HG02840 (cell line): ENCODE data around the gene PPP1R12B.

Experiments used
- ATAC-seq: cut with Tn5 transposase; IDR thresholded peaks from one replicate; pipeline ENCODE4 v1.9.1; 2021; ENCODE audit warnings: mild to moderate bottlenecking, moderate library complexity, moderate number of reproducible peaks; ENCODE audit not compliant: unreplicated experiment, low FRiP score

PPP1R12B gene

GRCh38 chr1:202348509-202349205 lies at the start of gene PPP1R12B:
TSS of gene PPP1R12B (plus strand) at chr1:202348699. CDS start at chr1:202348852, 153 bp downstream.
- ATAC-seq = peak; percentile 97

- ATAC-seq = no peak
These were observed 46.3 kb upstream of the PPP1R12B start for GRCh38 chr1:202302166-202302565.

- no peak for ATAC-seq
These were observed 44.1 kb upstream of the PPP1R12B start for GRCh38 chr1:202304375-202304774.

DNA sequence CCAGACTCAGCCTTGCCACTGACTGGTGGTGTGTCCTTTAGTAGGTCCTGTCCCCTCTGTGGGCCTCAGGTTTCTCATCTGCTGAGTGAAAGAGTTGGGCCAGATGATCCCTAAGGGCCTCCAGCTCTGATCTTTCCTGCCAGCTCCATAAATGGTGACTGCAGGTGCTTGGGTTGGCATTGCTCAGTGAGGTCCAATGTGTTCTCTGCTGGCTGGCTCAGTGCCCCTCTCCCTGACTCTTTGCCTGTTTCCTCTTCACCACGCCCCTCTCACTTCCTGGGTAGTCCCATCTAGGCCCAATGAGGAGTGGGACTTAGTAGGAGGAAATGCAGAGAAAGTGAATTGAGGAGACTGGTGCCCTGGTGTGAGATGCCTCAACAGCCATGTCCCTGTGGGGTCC lies 43.3 kb upstream of the PPP1R12B start:
- no peak for ATAC-seq

GRCh38 chr1:202306535-202307345 lies 41.8 kb upstream of the PPP1R12B start:
- ATAC-seq = no peak

GRCh38 chr1:202310071-202310725 lies 38.3 kb upstream of the PPP1R12B start:
- no peak for ATAC-seq

GRCh38 chr1:202310746-202311145 lies 37.8 kb upstream of the PPP1R12B start:
- no peak for ATAC-seq

DNA sequence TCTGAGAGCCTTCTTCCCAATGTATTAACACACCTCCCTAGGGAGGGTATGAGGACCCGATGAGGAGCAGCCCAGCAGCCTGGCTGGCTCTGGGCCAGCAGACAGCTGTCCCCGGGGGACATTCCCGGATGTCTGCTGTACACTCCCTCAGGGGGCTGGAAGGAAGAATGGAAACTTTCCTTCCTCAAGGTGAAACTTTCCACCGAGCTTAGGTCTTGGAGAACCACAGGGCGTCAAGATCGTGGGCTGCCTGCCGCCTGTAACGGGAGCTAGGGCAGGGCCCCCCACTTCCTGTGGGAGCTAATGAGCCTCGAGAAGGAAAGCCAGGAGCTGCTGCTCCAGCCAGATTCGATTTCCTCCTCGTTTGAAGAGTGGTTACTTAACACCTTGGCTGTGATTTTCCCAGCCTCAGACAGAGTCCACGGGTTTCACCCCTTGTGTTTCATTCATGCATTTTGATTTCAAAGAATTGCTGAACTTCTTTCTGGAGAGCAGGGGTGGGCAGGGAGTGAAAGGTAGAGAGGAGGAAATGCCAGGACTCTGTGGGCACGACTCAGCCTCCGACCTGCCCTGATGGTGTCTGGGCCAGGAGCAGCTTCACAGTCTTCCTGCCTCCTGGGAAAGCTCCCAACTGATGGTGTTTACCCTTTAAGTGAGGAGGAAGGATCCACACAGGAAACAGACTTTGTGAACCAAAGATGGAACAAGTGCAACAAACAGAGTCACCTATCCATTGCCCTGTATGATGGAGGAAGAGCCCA lies 36.4 kb upstream of the PPP1R12B start:
- ATAC-seq = no peak

DNA sequence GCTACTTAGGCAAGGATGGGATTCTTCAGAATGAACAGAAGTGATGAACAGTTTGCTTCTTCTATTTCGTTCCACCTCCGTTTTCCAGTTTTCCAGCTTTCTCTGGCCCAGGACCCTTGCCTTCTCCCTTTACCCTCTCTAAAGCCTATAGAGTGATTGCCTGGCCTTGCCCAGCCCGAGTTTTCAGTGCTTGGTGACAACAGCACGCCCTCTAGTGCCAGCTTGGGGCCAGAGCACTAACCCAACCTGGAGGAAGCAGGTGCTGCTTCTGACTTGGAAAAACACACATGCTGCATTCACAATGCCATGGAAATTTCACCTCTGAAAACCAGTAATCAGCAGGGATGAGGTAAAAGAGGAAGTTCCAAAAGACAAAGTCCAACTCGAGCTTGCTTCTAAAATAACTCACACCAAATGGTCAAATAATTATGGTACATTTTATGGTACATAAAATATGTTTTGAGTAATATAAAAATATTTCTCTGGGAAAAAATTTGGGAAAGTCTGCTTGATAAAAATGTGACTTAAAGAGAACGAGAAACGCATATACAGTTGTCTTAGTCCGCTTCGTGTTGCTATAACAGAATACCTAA lies 32.8 kb upstream of the PPP1R12B start:
- ATAC-seq = no peak

DNA sequence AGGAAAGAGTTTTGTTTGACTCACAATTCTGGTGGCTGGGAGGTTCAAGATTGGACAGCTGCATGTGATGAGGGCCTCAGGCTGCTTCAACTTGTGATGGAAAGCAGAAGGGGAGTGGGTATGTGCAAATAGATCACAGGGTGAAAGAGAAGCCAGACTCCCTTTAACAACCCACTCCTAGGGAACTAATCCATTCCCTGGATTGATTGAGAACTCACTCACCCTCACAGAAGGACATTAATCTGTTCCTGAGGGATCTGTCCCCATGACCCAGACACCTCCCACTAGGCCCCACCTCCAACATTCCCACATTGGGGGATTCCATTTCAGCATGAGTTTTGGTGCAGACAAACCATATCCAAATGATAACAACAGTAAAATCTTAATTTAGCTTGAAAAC lies 32.3 kb upstream of the PPP1R12B start:
- no peak for ATAC-seq

GRCh38 chr1:202317941-202318925 lies 30.3 kb upstream of the PPP1R12B start:
- no peak for ATAC-seq

DNA sequence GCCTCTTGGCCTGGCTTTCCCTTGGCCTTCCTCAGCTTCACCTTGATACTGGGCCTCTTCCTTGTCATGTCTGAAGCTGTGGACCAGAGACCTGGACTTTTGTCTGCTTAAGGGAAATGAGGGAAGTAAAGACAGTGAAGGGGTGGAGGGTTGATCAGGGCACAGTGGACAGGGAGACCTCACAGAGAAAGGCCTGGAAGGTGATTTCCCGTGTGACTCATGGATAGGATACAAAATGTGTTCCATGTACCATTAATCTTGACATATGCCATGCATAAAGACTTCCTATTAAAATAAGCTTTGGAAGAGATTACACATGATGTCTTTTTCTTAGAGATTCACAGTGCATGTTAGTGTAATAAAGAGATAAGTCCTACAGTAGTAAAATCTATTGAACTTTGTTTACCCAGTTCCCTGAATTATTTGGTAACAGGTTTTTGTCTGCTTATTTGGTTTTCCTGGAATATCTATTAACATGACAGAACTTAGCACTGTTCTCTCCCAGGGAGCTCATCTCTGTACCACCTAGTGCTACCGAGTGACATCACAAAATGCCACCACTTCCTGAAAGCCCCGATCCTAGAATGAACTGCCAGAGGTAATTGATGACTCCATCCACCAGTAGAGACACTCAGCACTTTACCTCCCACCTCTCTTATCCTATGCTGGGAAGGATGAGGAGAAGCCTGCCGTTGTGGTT lies 29.0 kb upstream of the PPP1R12B start:
- ATAC-seq = no peak

GRCh38 chr1:202320081-202320405 lies 28.5 kb upstream of the PPP1R12B start:
- ATAC-seq = no peak

GRCh38 chr1:202323731-202324130 lies 24.8 kb upstream of the PPP1R12B start:
- ATAC-seq = no peak

GRCh38 chr1:202324646-202325045 lies 23.9 kb upstream of the PPP1R12B start:
- ATAC-seq = no peak

DNA sequence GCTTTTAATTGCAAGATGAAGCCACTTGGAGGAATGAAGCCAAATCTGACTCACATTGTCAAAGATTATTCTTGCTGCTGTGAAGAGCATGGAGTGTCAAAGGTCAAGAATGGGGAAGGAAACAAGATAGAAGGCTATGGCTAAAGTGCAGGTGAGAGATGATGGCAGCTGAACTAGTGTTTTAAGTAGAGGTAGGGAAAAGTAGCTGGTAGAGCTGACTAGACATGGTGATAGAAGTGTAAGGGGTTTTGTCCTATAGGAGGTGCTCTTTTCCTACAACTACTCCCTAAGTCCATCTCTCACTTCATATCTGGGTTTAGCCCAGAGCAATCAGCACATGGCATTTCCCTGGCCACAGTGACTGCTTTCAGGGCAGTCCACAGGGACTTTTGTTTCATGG lies 18.6 kb upstream of the PPP1R12B start:
- ATAC-seq = no peak

DNA sequence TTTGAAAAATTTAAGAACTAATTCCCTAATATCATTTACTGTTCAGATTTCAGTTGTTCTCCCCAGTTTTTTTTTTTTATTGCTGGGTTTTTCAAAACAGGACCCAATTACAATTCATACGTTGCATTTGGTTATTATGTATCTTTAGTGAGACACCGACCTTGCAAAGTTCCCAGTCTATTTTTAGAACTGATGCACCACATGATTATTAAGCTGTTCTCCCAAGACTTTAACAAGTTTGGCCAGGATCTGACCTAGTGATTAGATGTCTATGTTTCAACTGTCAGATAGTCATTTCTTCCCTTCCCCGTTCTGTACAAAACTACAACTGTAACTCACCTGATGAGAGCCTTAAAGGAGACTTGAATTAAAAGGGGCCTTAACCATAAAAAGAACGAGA lies 14.6 kb upstream of the PPP1R12B start:
- no peak for ATAC-seq

GRCh38 chr1:202343652-202344349 lies 4.7 kb upstream of the PPP1R12B start:
- no peak for ATAC-seq
